Measurements from ENCODE around the gene CASQ2. TPM values are rescaled to one million over a fixed set of nuclear protein-coding genes. Genes with fewer than 3 reads are reported as not detected.
A peak's percentile ranks its signal among the peaks of the same experiment; 100 is the strongest.

CASQ2 gene
- total and polyA plus RNA-seq, 9 of the 15 experiments (the other 6 are each of a cell fraction or from before 2014, with no cell fraction given): not detected

- intact Hi-C loops (cut with micrococcal nuclease): no loop called here
- DNase-seq (ENCODE audit: extremely low read depth in 1 of 4, low spot score in 3 of 4): no peak
- TF ChIP-seq ZNF12 (CRISPR knock-in tag; IDR thresholded peaks at IDR 0.05) (no peak), THAP12 (CRISPR knock-in tag; IDR thresholded peaks at IDR 0.05) (no peak), SUPT5H (IDR thresholded peaks at IDR 0.05) (no peak), MAFK (IDR thresholded peaks at IDR 0.05; ENCODE audit: low read length) (peak; percentile 76), ZNF445 (CRISPR knock-in tag; IDR thresholded peaks at IDR 0.05; ENCODE audit: low read depth) (no peak), IRF2 (CRISPR knock-in tag; IDR thresholded peaks at IDR 0.05) (no peak), ZNF324 (CRISPR knock-in tag; IDR thresholded peaks at IDR 0.05) (no peak), UBTF (IDR thresholded peaks at IDR 0.05; ENCODE audit: borderline replicate concordance in 1 of 2, low read depth in 2 of 2, low read length in 2 of 2) (no peak), MAFF (IDR thresholded peaks at IDR 0.05; ENCODE audit: low read length) (peak; percentile 82), TAF9B (IDR thresholded peaks at IDR 0.05; ENCODE audit: partially characterized antibody) (no peak), PTRF (tag; IDR thresholded peaks at IDR 0.05) (no peak)
- TF ChIP-seq, protein P1, sequence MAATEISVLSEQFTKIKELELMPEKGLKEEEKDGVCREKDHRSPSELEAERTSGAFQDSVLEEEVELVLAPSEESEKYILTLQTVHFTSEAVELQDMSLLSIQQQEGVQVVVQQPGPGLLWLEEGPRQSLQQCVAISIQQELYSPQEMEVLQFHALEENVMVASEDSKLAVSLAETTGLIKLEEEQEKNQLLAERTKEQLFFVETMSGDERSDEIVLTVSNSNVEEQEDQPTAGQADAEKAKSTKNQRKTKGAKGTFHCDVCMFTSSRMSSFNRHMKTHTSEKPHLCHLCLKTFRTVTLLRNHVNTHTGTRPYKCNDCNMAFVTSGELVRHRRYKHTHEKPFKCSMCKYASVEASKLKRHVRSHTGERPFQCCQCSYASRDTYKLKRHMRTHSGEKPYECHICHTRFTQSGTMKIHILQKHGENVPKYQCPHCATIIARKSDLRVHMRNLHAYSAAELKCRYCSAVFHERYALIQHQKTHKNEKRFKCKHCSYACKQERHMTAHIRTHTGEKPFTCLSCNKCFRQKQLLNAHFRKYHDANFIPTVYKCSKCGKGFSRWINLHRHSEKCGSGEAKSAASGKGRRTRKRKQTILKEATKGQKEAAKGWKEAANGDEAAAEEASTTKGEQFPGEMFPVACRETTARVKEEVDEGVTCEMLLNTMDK (IDR thresholded peaks at IDR 0.05; ENCODE audit: borderline replicate concordance, insufficient read depth, low read depth, low read length, poor library complexity, severe bottlenecking): no peak
- TF ChIP-seq, protein P2, sequence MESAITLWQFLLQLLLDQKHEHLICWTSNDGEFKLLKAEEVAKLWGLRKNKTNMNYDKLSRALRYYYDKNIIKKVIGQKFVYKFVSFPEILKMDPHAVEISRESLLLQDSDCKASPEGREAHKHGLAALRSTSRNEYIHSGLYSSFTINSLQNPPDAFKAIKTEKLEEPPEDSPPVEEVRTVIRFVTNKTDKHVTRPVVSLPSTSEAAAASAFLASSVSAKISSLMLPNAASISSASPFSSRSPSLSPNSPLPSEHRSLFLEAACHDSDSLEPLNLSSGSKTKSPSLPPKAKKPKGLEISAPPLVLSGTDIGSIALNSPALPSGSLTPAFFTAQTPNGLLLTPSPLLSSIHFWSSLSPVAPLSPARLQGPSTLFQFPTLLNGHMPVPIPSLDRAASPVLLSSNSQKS (CRISPR knock-in tag; IDR thresholded peaks at IDR 0.05): no peak
Measured at GRCh38 chr1:115702959-115703358, 65.6 kb downstream of the CASQ2 start.

More at GRCh38 chr1:115702959-115703358, 65.6 kb downstream of the CASQ2 start:
- Histone ChIP-seq H3K4me3 (no peak overlapping the region), H3K79me2 (ENCODE audit: control insufficient read depth, insufficient read depth, low read length) (no peaks in the 10 kb centered on the region), H2AFZ (ENCODE audit: low read depth, low read length) (no peak overlapping the region), H3K27ac (ENCODE audit: extremely low read depth, low read depth, low read length) (no peak overlapping the region), H3K4me2 (ENCODE audit: insufficient read depth, low read length) (no peak overlapping the region), H3K27me3 (ENCODE audit: control insufficient read depth in 2 of 2, insufficient read depth in 2 of 2, low read length in 2 of 2) (peaks cover 3 to 6% of the 10 kb centered on the region in 2 experiments; a peak in 3 of 5 replicates), H3K9me3 (replicated peaks; ENCODE audit: control insufficient read depth, insufficient read depth, low read depth, low read length) (no peaks in the 10 kb centered on the region), H3K9me1 (ENCODE audit: control insufficient read depth, insufficient read depth, low read length) (no peaks in the 10 kb centered on the region), H3K4me1 (replicated peaks in 1 of 2; ENCODE audit: control insufficient read depth in 2 of 2, insufficient read depth in 2 of 2, low read length in 2 of 2) (no peaks in the 10 kb centered on the region), H3K9ac (ENCODE audit: insufficient read depth in 1 of 2, low read depth in 2 of 2, low read length in 2 of 2) (no peak overlapping the region), H3K36me3 (ENCODE audit: control insufficient read depth, insufficient read depth, low read length) (no peaks in the 10 kb centered on the region), H4K20me1 (replicated peaks; ENCODE audit: control insufficient read depth, insufficient read depth, low read length) (no peaks in the 10 kb centered on the region; the same call in 1 of the 2 replicates)
- ATAC-seq: no peak
- FAIRE-seq: no peak
- WGBS (ENCODE audit: insufficient coverage, low coverage, missing lambda C conversion rate): 2% methylated on average over 3 of the region's 3 CpGs
- ChIA-PET CTCF (ENCODE audit: low intra/inter-chr PET ratio) (interaction anchor here (0.6 kb wide), 1 partner anchor 158 kb away, joined by 4 read pairs; no protein-coding TSS in a partner anchor), POLR2A (interaction anchor here (0.5 to 1.0 kb wide), 3 partner anchors 18 to 933 kb away, joined by 3 to 4 read pairs (median 4); no protein-coding TSS in a partner anchor)
- in situ Hi-C loops (cut with MboI): no loop called here
- BruUV-seq (replicated peaks): no TSS peak

Measured in K562 (cell line).